ENCODE measurements around the gene CTAGE9.
"Not testable (repeated sequence)": the region's sequence is repeated elsewhere in the genome, so short reads cannot be mapped to it uniquely, and the experiment has no call there.

CTAGE9 gene

GRCh38 chr6:131710917-131711316, at the start of gene CTAGE9:
CTAGE9 (minus strand) TSS chr6:131711017; CDS start chr6:131711017, 0 bp downstream.
- not testable (repeated sequence) for H3K27ac ChIP-seq (ENCODE audit: low read depth, low read length); H3K9me3 ChIP-seq (ENCODE audit: control insufficient read depth in 5 of 5, low read length in 5 of 5); H3K4me1 ChIP-seq (ENCODE audit: control insufficient read depth in 5 of 5, insufficient read depth in 5 of 5, low read length in 5 of 5); H3K36me3 ChIP-seq (ENCODE audit: control insufficient read depth in 5 of 5, insufficient read depth in 5 of 5, low read length in 5 of 5); H3K4me3 ChIP-seq (ENCODE audit: low read depth in 1 of 5, low read length in 5 of 5); H3K27me3 ChIP-seq (ENCODE audit: control insufficient read depth in 5 of 5, insufficient read depth in 4 of 5, low read length in 5 of 5); H3K9ac ChIP-seq (ENCODE audit: low read length in 5 of 5)

- Histone ChIP-seq H3K4me1 (ENCODE audit: control insufficient read depth in 5 of 5, insufficient read depth in 5 of 5, low read length in 5 of 5) (peaks cover 0 to 17% (median 5%) of the 10 kb centered on the region in 5 donors), H3K9ac (ENCODE audit: low read length in 5 of 5) (no peak overlapping the region), H3K27me3 (ENCODE audit: control insufficient read depth in 5 of 5, insufficient read depth in 4 of 5, low read length in 5 of 5) (no peaks in the 10 kb centered on the region), H3K36me3 (ENCODE audit: control insufficient read depth in 5 of 5, insufficient read depth in 5 of 5, low read length in 5 of 5) (no peaks in the 10 kb centered on the region), H3K9me3 (ENCODE audit: control insufficient read depth in 5 of 5, low read length in 5 of 5) (no peaks in the 10 kb centered on the region), H3K4me3 (ENCODE audit: low read depth in 1 of 5, low read length in 5 of 5) (no peak overlapping the region), H3K27ac (ENCODE audit: low read depth, low read length) (no peak overlapping the region)
Measured at GRCh38 chr6:131758920-131759319, 48.1 kb upstream of the CTAGE9 start.

DNA sequence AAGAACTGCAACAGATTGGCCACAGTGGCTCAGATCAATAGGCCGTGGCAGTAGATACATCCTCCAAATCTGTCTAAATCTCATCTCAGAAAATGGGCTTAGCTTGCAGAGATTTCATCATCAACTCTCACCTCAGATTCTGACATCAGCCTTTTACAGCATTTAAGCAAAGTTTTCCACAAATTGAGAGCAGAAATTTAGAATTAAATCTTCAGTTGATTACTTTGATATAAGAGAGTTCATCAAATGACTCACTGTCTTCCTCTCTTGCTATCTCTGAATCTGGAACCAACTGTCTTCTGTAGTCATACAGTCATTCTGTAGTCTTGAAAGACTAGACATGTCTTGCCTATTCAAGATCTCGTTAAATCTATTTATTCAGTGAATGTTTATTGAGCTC, 45.2 kb upstream of the CTAGE9 start:
- Histone ChIP-seq H3K4me3 (ENCODE audit: low read depth in 1 of 5, low read length in 5 of 5) (no peak overlapping the region), H3K36me3 (ENCODE audit: control insufficient read depth in 5 of 5, insufficient read depth in 5 of 5, low read length in 5 of 5) (no peaks in the 10 kb centered on the region), H3K27me3 (ENCODE audit: control insufficient read depth in 5 of 5, insufficient read depth in 4 of 5, low read length in 5 of 5) (no peaks in the 10 kb centered on the region), H3K9ac (ENCODE audit: low read length in 5 of 5) (no peak overlapping the region), H3K4me1 (ENCODE audit: control insufficient read depth in 5 of 5, insufficient read depth in 5 of 5, low read length in 5 of 5) (peaks cover 0 to 23% (median 5%) of the 10 kb centered on the region in 5 donors), H3K27ac (ENCODE audit: low read depth, low read length) (no peak overlapping the region), H3K9me3 (ENCODE audit: control insufficient read depth in 5 of 5, low read length in 5 of 5) (no peaks in the 10 kb centered on the region)

DNA sequence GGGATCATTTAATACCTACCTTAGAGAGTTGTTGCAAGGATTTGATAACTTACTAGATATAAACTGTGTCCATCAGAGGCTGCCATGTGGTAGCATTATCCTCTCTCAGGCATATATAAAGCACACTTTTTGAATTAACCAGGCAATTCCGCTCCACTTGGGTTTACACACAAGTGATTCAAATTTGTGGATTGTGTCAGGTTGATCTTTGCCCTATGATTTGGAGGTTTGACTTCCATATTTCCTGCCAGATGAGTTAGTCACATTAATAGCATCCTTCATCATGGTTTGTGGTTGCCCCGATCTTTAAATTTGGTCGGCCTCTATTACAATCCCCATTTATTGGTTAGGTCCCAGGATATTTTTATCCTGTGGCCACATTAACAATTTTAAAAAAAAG, 44.8 kb upstream of the CTAGE9 start:
- H3K36me3 ChIP-seq (ENCODE audit: control insufficient read depth in 5 of 5, insufficient read depth in 5 of 5, low read length in 5 of 5): no peaks in the 10 kb centered on the region
- no peak overlapping the region for H3K9ac ChIP-seq (ENCODE audit: low read length in 5 of 5)
- no peaks in the 10 kb centered on the region for H3K27me3 ChIP-seq (ENCODE audit: control insufficient read depth in 5 of 5, insufficient read depth in 4 of 5, low read length in 5 of 5)
- H3K4me3 ChIP-seq (ENCODE audit: low read depth in 1 of 5, low read length in 5 of 5): no peak overlapping the region
- H3K27ac ChIP-seq (ENCODE audit: low read depth, low read length): no peak overlapping the region
- peaks cover 0 to 23% (median 5%) of the 10 kb centered on the region in 5 donors for H3K4me1 ChIP-seq (ENCODE audit: control insufficient read depth in 5 of 5, insufficient read depth in 5 of 5, low read length in 5 of 5)
- no peaks in the 10 kb centered on the region for H3K9me3 ChIP-seq (ENCODE audit: control insufficient read depth in 5 of 5, low read length in 5 of 5)

GRCh38 chr6:131754715-131755567, 44.1 kb upstream of the CTAGE9 start:
- Histone ChIP-seq H3K9ac (ENCODE audit: low read length in 5 of 5) (no peak overlapping the region), H3K9me3 (ENCODE audit: control insufficient read depth in 5 of 5, low read length in 5 of 5) (no peaks in the 10 kb centered on the region), H3K27me3 (ENCODE audit: control insufficient read depth in 5 of 5, insufficient read depth in 4 of 5, low read length in 5 of 5) (no peaks in the 10 kb centered on the region), H3K36me3 (ENCODE audit: control insufficient read depth in 5 of 5, insufficient read depth in 5 of 5, low read length in 5 of 5) (no peaks in the 10 kb centered on the region), H3K27ac (ENCODE audit: low read depth, low read length) (no peak overlapping the region), H3K4me1 (ENCODE audit: control insufficient read depth in 5 of 5, insufficient read depth in 5 of 5, low read length in 5 of 5) (peaks cover 0 to 19% (median 3%) of the 10 kb centered on the region in 5 donors), H3K4me3 (ENCODE audit: low read depth in 1 of 5, low read length in 5 of 5) (no peak overlapping the region)

DNA sequence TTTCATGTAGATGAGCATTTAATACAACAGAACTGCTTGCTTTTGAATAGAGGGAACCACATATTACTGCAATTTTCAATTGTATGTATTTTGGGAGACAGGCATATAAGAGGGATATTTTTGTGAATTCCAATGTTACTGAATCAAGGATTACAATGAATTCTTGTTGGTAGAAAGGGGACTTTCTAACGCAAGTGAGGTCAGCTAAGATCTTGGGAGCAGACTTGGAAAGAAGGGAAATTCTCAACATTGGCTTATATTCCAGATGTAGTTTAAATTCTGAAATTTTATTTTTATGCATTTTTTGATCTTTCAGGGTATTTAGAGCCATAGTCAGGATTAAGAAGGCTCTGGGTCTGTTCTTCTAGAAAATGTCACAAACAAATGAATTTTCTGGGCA, 43.3 kb upstream of the CTAGE9 start:
- Histone ChIP-seq H3K9ac (ENCODE audit: low read length in 5 of 5) (no peak overlapping the region), H3K27ac (ENCODE audit: low read depth, low read length) (no peak overlapping the region), H3K4me1 (ENCODE audit: control insufficient read depth in 5 of 5, insufficient read depth in 5 of 5, low read length in 5 of 5) (peaks cover 0 to 13% (median 0%) of the 10 kb centered on the region in 5 donors), H3K36me3 (ENCODE audit: control insufficient read depth in 5 of 5, insufficient read depth in 5 of 5, low read length in 5 of 5) (no peaks in the 10 kb centered on the region), H3K27me3 (ENCODE audit: control insufficient read depth in 5 of 5, insufficient read depth in 4 of 5, low read length in 5 of 5) (no peaks in the 10 kb centered on the region), H3K9me3 (ENCODE audit: control insufficient read depth in 5 of 5, low read length in 5 of 5) (no peaks in the 10 kb centered on the region), H3K4me3 (ENCODE audit: low read depth in 1 of 5, low read length in 5 of 5) (no peak overlapping the region)

GRCh38 chr6:131751012-131751715, 40.3 kb upstream of the CTAGE9 start:
- not testable (repeated sequence) for H3K9ac ChIP-seq (ENCODE audit: low read length in 5 of 5); H3K4me1 ChIP-seq (ENCODE audit: control insufficient read depth in 5 of 5, insufficient read depth in 5 of 5, low read length in 5 of 5); H3K27me3 ChIP-seq (ENCODE audit: control insufficient read depth in 5 of 5, insufficient read depth in 4 of 5, low read length in 5 of 5); H3K36me3 ChIP-seq (ENCODE audit: control insufficient read depth in 5 of 5, insufficient read depth in 5 of 5, low read length in 5 of 5); H3K9me3 ChIP-seq (ENCODE audit: control insufficient read depth in 5 of 5, low read length in 5 of 5); H3K27ac ChIP-seq (ENCODE audit: low read depth, low read length); H3K4me3 ChIP-seq (ENCODE audit: low read depth in 1 of 5, low read length in 5 of 5)

DNA sequence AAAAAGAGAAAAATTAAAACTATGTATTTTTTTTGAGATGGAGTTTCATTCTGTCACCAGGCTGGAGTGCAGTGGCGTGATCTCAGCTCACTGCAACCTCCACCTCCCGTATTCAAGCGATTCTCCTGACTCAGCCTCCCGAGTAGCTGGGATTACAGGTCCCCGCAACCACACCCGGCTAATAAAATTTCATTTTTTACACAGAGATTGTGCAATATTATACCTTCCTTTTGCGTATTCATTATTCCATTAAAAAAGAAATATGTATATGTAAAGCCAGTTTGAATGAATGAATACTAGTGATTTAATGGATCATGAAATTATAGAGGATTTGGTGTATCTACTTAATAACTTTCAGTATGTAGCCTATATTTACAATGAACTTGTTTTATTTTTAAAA, 38.2 kb upstream of the CTAGE9 start:
- no peaks in the 10 kb centered on the region for H3K27me3 ChIP-seq (ENCODE audit: control insufficient read depth in 5 of 5, insufficient read depth in 4 of 5, low read length in 5 of 5)
- H3K4me3 ChIP-seq (ENCODE audit: low read depth in 1 of 5, low read length in 5 of 5): no peak overlapping the region
- peaks cover 0 to 7% (median 0%) of the 10 kb centered on the region in 5 donors for H3K4me1 ChIP-seq (ENCODE audit: control insufficient read depth in 5 of 5, insufficient read depth in 5 of 5, low read length in 5 of 5)
- no peak overlapping the region for H3K9ac ChIP-seq (ENCODE audit: low read length in 5 of 5)
- no peak overlapping the region for H3K27ac ChIP-seq (ENCODE audit: low read depth, low read length)
- no peaks in the 10 kb centered on the region for H3K9me3 ChIP-seq (ENCODE audit: control insufficient read depth in 5 of 5, low read length in 5 of 5)
- H3K36me3 ChIP-seq (ENCODE audit: control insufficient read depth in 5 of 5, insufficient read depth in 5 of 5, low read length in 5 of 5): no peaks in the 10 kb centered on the region

DNA sequence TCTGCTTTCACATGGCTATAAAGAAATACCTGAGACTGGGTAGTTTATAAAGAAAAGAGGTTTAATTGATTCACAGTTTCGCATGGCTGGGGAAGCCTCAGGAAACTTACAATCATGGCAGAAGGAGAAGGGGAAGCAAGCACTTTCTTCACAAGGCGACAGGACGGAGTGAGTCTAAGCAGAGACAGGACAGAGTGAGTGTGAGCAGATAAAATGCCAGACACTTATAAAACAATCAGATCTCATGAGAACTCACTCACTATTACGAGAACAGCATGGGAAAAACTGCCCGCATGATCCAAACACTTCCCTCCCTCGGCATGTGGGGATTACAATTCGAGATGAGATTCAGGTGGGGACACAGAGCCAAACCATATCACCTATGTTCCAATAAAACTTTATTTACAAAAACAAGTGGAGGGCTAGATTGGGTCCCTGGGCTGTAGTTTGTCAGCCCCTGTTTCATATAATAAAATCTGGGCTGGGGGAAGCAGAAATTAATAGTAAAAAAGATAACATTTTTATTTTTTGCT, 37.1 kb upstream of the CTAGE9 start:
- H3K36me3 ChIP-seq (ENCODE audit: control insufficient read depth in 5 of 5, insufficient read depth in 5 of 5, low read length in 5 of 5): no peaks in the 10 kb centered on the region
- no peak overlapping the region for H3K9ac ChIP-seq (ENCODE audit: low read length in 5 of 5)
- no peak overlapping the region for H3K27ac ChIP-seq (ENCODE audit: low read depth, low read length)
- H3K27me3 ChIP-seq (ENCODE audit: control insufficient read depth in 5 of 5, insufficient read depth in 4 of 5, low read length in 5 of 5): no peaks in the 10 kb centered on the region
- no peaks in the 10 kb centered on the region for H3K9me3 ChIP-seq (ENCODE audit: control insufficient read depth in 5 of 5, low read length in 5 of 5)
- no peaks in the 10 kb centered on the region for H3K4me1 ChIP-seq (ENCODE audit: control insufficient read depth in 5 of 5, insufficient read depth in 5 of 5, low read length in 5 of 5)
- no peak overlapping the region for H3K4me3 ChIP-seq (ENCODE audit: low read depth in 1 of 5, low read length in 5 of 5)

GRCh38 chr6:131745476-131745875, 34.7 kb upstream of the CTAGE9 start:
- H3K4me1 ChIP-seq (ENCODE audit: control insufficient read depth in 5 of 5, insufficient read depth in 5 of 5, low read length in 5 of 5): no peaks in the 10 kb centered on the region
- H3K27ac ChIP-seq (ENCODE audit: low read depth, low read length): no peak overlapping the region
- no peaks in the 10 kb centered on the region for H3K36me3 ChIP-seq (ENCODE audit: control insufficient read depth in 5 of 5, insufficient read depth in 5 of 5, low read length in 5 of 5)
- H3K4me3 ChIP-seq (ENCODE audit: low read depth in 1 of 5, low read length in 5 of 5): no peak overlapping the region
- no peaks in the 10 kb centered on the region for H3K27me3 ChIP-seq (ENCODE audit: control insufficient read depth in 5 of 5, insufficient read depth in 4 of 5, low read length in 5 of 5)
- H3K9ac ChIP-seq (ENCODE audit: low read length in 5 of 5): no peak overlapping the region
- H3K9me3 ChIP-seq (ENCODE audit: control insufficient read depth in 5 of 5, low read length in 5 of 5): no peaks in the 10 kb centered on the region

All from subcutaneous abdominal adipose tissue (tissue), 5 donors.